GM19328 (cell line): Measurements from ENCODE around the gene SLC22A12.
"Not testable (repeated sequence)": the region's sequence is repeated elsewhere in the genome, so short reads cannot be mapped to it uniquely, and the experiment has no call there.

Source experiments
- ATAC-seq: cut with Tn5 transposase; IDR thresholded peaks from one replicate; pipeline ENCODE4 v1.9.1; 2021; ENCODE audit warnings: mild to moderate bottlenecking, moderate library complexity; ENCODE audit not compliant: unreplicated experiment

Gene SLC22A12

GRCh38 chr11:64590763-64591221, at the start of gene SLC22A12:
Gene SLC22A12 (plus strand): TSS chr11:64591220. CDS start chr11:64591557, 337 bp downstream.
- ATAC-seq = no peak

GRCh38 chr11:64542172-64543125, 48.6 kb upstream of the SLC22A12 start:
- ATAC-seq = no peak

- ATAC-seq = no peak
These were observed 47.2 kb upstream of the SLC22A12 start for GRCh38 chr11:64543818-64544217.

- ATAC-seq = no peak
These were observed 46.3 kb upstream of the SLC22A12 start for GRCh38 chr11:64544616-64545296.

- no peak for ATAC-seq
These were observed 45.4 kb upstream of the SLC22A12 start for GRCh38 chr11:64545619-64546018.

GRCh38 chr11:64546176-64546575, 44.8 kb upstream of the SLC22A12 start:
- ATAC-seq = no peak

GRCh38 chr11:64546600-64546999, 44.4 kb upstream of the SLC22A12 start:
- ATAC-seq = no peak

- no peak for ATAC-seq
These were observed 41.1 kb upstream of the SLC22A12 start for GRCh38 chr11:64549969-64550368.

- ATAC-seq = no peak
These were observed 37.3 kb upstream of the SLC22A12 start for GRCh38 chr11:64553554-64554201.

- ATAC-seq = no peak
These were observed 34.8 kb upstream of the SLC22A12 start for GRCh38 chr11:64556044-64556720.

- no peak for ATAC-seq
These were observed 34.2 kb upstream of the SLC22A12 start for GRCh38 chr11:64556721-64557250.

GRCh38 chr11:64558065-64558745, 32.8 kb upstream of the SLC22A12 start:
- ATAC-seq = no peak

GRCh38 chr11:64558869-64559268, 32.2 kb upstream of the SLC22A12 start:
- no peak for ATAC-seq

- ATAC-seq = no peak
These were observed 31.5 kb upstream of the SLC22A12 start for GRCh38 chr11:64559351-64560138.

GRCh38 chr11:64560139-64560771, 30.8 kb upstream of the SLC22A12 start:
- no peak for ATAC-seq

GRCh38 chr11:64560941-64561340, 30.1 kb upstream of the SLC22A12 start:
- no peak for ATAC-seq

- not testable (repeated sequence) for ATAC-seq
These were observed 29.6 kb upstream of the SLC22A12 start for GRCh38 chr11:64561429-64561828.

GRCh38 chr11:64561984-64562722, 28.9 kb upstream of the SLC22A12 start:
- no peak for ATAC-seq
